A549 (cell line): ENCODE measurements around the gene TMEM120B.

Source experiments
- CEBPB ChIP-seq, 2 experiments: fragments of >200 bp in 1 of 2; sonication (Bioruptor Twin) in 1 of 2; formaldehyde crosslinking in 1 of 2; IDR thresholded peaks; 2 replicates each; pipeline ENCODE4 v1.6.1; 2012 to 2016
- EHMT2 ChIP-seq: fragments of 200-600 bp; sonication (generic); IDR thresholded peaks from 2 replicates; pipeline ENCODE4 v1.6.1; 2016; ENCODE audit warnings: antibody characterized with exemption, low read depth, mild to moderate bottlenecking, moderate library complexity
- EP300 ChIP-seq, 2 experiments: fragments of >200 bp; sonication (Bioruptor Twin); formaldehyde crosslinking; IDR thresholded peaks; 2 replicates in 1 of 2; 3 replicates in 1 of 2; pipeline ENCODE4 v1.6.1; 2016 to 2017
- HEYL ChIP-seq: fragments of 250-450 bp; sonication (Bioruptor Pico); IDR thresholded peaks from 2 replicates; pipeline ENCODE4 v1.8.0; 2021; ENCODE audit warnings: mild to moderate bottlenecking, moderate library complexity
- HOXA7 ChIP-seq: fragments of 250-450 bp; sonication (Bioruptor Pico); IDR thresholded peaks from 2 replicates; pipeline ENCODE4 v1.5.0; 2020; ENCODE audit warnings: mild to moderate bottlenecking, moderate library complexity
- KDM1A ChIP-seq: fragments of 200-600 bp; sonication (generic); IDR thresholded peaks from 2 replicates; pipeline ENCODE4 v1.6.1; 2016; ENCODE audit warnings: low read depth, mild to moderate bottlenecking
- POLR2A ChIP-seq: IDR thresholded peaks from 2 replicates; pipeline ENCODE4 v1.6.1; 2012; ENCODE audit warnings: mild to moderate bottlenecking, low read length
- TF ChIP-seq, protein P1 (sequence below): fragments of >200 bp; sonication (Bioruptor Twin); formaldehyde crosslinking; IDR thresholded peaks from 3 replicates; pipeline ENCODE4 v1.5.1; 2016
- TF ChIP-seq, protein P2 (sequence below): fragments of 200-600 bp; sonication (generic); IDR thresholded peaks from 2 replicates; pipeline ENCODE4 v1.6.1; 2016; ENCODE audit warnings: antibody characterized with exemption, mild to moderate bottlenecking, moderate library complexity
- TF ChIP-seq, protein P3 (sequence below): IDR thresholded peaks from 2 replicates; pipeline ENCODE4 v1.6.1; 2012
- TF ChIP-seq, protein P4 (sequence below): IDR thresholded peaks from 2 replicates; pipeline ENCODE4 v1.6.1; 2012

DNA sequence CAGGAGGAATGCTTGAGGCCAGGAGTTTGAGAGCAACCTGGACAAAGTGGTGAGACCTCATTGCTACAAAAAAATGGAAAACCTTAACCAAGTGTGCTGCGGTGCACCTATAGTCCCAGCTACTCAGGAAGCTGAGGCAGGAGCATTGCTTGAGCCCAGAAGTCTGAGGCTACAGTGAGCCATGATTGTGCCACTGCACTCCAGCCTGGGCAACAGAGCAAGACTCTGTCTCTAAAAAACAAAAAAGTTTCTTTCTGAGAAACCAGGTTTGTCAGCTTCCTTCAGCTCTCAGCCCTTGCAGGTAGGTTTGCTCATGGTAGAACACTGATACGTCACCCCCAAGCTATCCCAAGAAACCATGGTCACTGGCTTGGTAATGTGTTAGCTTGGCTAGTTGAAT is 23.1 kb upstream of the TMEM120B start:
- TF ChIP-seq, protein P1, sequence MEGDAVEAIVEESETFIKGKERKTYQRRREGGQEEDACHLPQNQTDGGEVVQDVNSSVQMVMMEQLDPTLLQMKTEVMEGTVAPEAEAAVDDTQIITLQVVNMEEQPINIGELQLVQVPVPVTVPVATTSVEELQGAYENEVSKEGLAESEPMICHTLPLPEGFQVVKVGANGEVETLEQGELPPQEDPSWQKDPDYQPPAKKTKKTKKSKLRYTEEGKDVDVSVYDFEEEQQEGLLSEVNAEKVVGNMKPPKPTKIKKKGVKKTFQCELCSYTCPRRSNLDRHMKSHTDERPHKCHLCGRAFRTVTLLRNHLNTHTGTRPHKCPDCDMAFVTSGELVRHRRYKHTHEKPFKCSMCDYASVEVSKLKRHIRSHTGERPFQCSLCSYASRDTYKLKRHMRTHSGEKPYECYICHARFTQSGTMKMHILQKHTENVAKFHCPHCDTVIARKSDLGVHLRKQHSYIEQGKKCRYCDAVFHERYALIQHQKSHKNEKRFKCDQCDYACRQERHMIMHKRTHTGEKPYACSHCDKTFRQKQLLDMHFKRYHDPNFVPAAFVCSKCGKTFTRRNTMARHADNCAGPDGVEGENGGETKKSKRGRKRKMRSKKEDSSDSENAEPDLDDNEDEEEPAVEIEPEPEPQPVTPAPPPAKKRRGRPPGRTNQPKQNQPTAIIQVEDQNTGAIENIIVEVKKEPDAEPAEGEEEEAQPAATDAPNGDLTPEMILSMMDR = no peak
- no peak for TF ChIP-seq CEBPB (IDR thresholded peaks at IDR 0.05)
- TF ChIP-seq POLR2A = no peak
- TF ChIP-seq EP300 (IDR thresholded peaks at IDR 0.05) = no peak
- no peak for TF ChIP-seq HOXA7 (CRISPR knock-in tag)
- TF ChIP-seq, protein P2, sequence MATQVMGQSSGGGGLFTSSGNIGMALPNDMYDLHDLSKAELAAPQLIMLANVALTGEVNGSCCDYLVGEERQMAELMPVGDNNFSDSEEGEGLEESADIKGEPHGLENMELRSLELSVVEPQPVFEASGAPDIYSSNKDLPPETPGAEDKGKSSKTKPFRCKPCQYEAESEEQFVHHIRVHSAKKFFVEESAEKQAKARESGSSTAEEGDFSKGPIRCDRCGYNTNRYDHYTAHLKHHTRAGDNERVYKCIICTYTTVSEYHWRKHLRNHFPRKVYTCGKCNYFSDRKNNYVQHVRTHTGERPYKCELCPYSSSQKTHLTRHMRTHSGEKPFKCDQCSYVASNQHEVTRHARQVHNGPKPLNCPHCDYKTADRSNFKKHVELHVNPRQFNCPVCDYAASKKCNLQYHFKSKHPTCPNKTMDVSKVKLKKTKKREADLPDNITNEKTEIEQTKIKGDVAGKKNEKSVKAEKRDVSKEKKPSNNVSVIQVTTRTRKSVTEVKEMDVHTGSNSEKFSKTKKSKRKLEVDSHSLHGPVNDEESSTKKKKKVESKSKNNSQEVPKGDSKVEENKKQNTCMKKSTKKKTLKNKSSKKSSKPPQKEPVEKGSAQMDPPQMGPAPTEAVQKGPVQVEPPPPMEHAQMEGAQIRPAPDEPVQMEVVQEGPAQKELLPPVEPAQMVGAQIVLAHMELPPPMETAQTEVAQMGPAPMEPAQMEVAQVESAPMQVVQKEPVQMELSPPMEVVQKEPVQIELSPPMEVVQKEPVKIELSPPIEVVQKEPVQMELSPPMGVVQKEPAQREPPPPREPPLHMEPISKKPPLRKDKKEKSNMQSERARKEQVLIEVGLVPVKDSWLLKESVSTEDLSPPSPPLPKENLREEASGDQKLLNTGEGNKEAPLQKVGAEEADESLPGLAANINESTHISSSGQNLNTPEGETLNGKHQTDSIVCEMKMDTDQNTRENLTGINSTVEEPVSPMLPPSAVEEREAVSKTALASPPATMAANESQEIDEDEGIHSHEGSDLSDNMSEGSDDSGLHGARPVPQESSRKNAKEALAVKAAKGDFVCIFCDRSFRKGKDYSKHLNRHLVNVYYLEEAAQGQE = no peak
- TF ChIP-seq, protein P3, sequence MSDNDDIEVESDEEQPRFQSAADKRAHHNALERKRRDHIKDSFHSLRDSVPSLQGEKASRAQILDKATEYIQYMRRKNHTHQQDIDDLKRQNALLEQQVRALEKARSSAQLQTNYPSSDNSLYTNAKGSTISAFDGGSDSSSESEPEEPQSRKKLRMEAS = no peak
- no peak for TF ChIP-seq EHMT2
- TF ChIP-seq KDM1A = no peak
- TF ChIP-seq, protein P4, sequence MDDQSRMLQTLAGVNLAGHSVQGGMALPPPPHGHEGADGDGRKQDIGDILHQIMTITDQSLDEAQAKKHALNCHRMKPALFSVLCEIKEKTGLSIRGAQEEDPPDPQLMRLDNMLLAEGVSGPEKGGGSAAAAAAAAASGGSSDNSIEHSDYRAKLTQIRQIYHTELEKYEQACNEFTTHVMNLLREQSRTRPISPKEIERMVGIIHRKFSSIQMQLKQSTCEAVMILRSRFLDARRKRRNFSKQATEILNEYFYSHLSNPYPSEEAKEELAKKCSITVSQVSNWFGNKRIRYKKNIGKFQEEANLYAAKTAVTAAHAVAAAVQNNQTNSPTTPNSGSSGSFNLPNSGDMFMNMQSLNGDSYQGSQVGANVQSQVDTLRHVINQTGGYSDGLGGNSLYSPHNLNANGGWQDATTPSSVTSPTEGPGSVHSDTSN = no peak
- TF ChIP-seq HEYL (CRISPR knock-in tag) = no peak
